Mesothelial cell of epicardium (in vitro differentiated cells): ENCODE data around the gene KPNB1. TPM values are rescaled to one million over a fixed set of nuclear protein-coding genes. Genes with fewer than 3 reads are reported as not detected.

Experiments
- DNase-seq, 2 experiments: peaks; one replicate each; pipeline ENCODE4 v3.0.0; 2021; ENCODE audit warnings: low spot score in 2 of 2; ENCODE audit not compliant: unreplicated experiment in 2 of 2
- H3K27ac Mint-ChIP-seq: 2 replicates; pipeline ENCODE4 v1.8.0; 2021; ENCODE audit warnings: mixed read lengths
- H3K27me3 Mint-ChIP-seq: 2 replicates; pipeline ENCODE4 v1.8.0; 2021; ENCODE audit warnings: low read depth, mixed read lengths
- H3K36me3 Mint-ChIP-seq: 2 replicates; pipeline ENCODE4 v1.8.0; 2021; ENCODE audit warnings: mixed read lengths
- H3K4me1 Mint-ChIP-seq: 2 replicates; pipeline ENCODE4 v1.8.0; 2021; ENCODE audit warnings: mixed read lengths
- H3K4me3 Mint-ChIP-seq: 2 replicates; pipeline ENCODE4 v1.8.0; 2021; ENCODE audit warnings: mild to moderate bottlenecking, moderate library complexity, mixed read lengths
- H3K9me3 Mint-ChIP-seq: 2 replicates; pipeline ENCODE4 v1.8.0; 2021; ENCODE audit warnings: mixed read lengths
- total RNA-seq: library from RNA; stranded (reverse); gene quantifications from 3 replicates; pipeline ENCODE4 v1.2.1, GENCODE V29; 2021
- TF ChIP-seq, protein P1 (sequence below): fragments of 200-600 bp; sonication (generic); IDR thresholded peaks from one replicate; pipeline ENCODE4 v1.5.0; 2021; ENCODE audit warnings: antibody characterized with exemption; ENCODE audit not compliant: unreplicated experiment

KPNB1 gene
- total RNA-seq, 1 donor from 2014 or later = 302 TPM

DNA sequence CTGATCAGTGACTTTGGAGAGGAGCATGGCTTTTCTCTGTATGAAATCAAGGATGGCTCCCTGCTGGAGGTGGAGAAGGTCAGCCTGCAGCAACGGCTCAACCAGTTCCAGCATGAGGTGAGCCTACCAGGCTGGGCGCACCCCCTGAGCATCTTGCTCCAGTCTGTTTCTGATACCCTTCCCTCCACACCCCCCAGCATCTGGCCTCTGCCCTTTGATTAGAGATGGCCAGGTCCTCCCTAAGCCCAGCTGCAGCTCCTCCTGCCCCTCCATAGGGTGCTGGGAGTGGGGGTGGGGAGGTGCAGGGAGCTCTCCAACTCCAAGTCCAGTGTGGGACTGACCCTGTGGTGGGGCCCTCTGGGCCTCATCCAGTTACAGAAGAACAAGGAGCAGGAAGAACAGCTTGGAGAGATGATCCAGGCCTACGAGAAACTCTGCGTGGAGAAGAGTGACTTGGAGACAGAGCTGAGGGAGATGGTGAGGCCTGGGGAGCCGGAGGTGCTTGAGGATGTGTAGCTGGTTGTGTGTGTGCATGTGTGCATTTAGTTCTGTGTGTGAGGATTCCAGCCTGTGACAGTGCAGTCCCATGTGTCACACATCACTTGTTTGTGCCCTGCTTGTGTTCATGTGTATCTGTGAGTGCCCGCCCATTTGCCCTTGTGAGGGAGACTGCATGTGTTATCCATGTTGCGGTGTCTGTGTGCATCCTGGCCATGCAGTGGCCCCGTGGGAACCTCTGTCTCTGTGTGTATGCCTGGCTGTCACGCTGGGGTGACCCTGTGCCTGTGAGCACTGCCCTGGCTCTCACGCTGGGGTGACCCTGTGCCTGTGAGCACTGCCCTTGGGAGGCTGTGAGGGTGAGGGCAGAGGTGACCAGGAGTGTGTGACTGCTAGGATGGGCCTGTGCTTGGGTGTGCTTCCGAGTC lies 47.3 kb downstream of the KPNB1 start:
- Mint-ChIP-seq H3K36me3 (peaks cover 5% of the 10 kb centered on the region), H3K27ac (no peak overlapping the region), H3K9me3 (no peaks in the 10 kb centered on the region), H3K4me1 (peaks cover 25% of the 10 kb centered on the region), H3K4me3 (peak overlapping the region; percentile 78), H3K27me3 (no peaks in the 10 kb centered on the region)
- TF ChIP-seq, protein P1, sequence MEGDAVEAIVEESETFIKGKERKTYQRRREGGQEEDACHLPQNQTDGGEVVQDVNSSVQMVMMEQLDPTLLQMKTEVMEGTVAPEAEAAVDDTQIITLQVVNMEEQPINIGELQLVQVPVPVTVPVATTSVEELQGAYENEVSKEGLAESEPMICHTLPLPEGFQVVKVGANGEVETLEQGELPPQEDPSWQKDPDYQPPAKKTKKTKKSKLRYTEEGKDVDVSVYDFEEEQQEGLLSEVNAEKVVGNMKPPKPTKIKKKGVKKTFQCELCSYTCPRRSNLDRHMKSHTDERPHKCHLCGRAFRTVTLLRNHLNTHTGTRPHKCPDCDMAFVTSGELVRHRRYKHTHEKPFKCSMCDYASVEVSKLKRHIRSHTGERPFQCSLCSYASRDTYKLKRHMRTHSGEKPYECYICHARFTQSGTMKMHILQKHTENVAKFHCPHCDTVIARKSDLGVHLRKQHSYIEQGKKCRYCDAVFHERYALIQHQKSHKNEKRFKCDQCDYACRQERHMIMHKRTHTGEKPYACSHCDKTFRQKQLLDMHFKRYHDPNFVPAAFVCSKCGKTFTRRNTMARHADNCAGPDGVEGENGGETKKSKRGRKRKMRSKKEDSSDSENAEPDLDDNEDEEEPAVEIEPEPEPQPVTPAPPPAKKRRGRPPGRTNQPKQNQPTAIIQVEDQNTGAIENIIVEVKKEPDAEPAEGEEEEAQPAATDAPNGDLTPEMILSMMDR = no peak
- no peak for DNase-seq

DNA sequence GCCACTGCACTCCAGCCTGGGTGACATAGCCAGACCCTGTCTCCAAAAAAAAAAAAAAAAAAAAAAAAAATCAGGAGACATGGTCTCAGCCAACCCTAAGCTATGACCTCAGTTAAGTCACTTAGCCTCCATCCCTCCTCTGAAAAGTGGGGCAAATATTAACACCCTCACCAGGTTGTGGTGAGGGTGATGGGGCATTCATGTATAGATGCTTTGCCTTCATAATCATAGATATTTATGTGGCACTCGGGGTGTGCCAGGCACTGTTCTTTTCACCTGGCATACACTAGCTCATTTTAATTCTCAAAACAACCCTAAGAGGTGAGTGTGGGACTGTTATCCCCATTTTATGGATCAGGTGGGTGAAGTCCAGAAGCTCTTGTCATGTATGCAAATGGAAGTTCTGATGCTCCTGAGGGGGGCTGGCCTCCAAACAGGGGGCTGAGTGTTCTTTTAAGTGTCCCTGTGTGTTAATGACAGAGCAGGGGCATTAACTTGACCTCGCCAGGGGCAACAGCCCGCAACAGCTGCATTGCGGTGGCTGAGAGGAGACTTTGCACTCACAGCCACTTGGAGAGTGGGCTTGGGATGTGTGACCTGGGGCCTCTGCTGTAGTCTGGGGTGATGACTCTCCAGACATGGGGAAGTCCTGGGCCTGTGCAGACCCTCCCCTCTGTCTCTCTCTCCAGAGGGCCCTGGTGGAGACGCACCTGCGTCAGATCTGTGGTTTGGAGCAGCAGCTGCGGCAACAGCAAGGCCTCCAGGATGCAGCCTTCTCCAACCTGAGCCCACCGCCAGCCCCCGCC lies 48.4 kb downstream of the KPNB1 start:
- DNase-seq = no peak
- Mint-ChIP-seq H3K36me3 (peaks cover 5% of the 10 kb centered on the region), H3K27me3 (no peaks in the 10 kb centered on the region), H3K27ac (no peak overlapping the region), H3K4me1 (peaks cover 19% of the 10 kb centered on the region), H3K9me3 (no peaks in the 10 kb centered on the region), H3K4me3 (no peak overlapping the region)
- TF ChIP-seq, protein P1 = no peak

DNA sequence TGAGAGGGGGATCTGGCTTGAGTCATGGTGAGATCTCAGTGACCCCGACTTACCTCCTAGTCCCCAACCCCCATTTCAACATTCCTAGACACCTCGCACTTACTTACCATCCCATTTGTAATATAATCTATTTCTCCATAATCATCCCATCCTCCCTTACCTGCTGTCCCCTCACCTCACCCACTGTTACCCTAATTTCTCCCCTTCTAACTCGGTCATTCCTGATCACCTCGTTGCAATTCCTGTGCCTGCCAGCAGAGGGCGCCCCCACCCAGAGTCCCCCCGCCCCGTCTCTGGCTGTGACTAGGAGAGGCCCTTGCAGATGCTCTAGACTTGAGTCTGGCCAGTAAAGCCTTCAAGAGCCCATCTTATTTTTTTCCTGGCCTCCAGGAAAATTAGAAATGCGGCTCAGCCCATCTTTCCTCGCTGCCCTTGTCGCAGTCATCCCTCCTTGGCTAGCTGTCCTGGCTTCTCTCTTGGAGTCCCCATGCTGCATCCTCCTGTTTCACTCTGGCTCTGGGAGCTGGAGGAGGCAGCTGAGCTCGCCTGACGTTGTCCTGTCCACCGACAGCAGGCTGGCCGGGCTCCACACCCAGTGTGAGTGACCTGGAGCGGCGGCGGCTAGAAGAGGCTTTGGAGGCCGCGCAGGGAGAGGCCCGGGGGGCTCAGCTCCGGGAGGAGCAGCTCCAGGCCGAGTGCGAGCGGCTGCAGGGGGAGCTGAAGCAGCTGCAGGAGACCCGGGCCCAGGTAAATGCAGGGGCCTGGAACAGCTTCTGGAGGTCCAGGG lies 49.2 kb downstream of the KPNB1 start:
- TF ChIP-seq, protein P1 = peak; percentile 99

DNA sequence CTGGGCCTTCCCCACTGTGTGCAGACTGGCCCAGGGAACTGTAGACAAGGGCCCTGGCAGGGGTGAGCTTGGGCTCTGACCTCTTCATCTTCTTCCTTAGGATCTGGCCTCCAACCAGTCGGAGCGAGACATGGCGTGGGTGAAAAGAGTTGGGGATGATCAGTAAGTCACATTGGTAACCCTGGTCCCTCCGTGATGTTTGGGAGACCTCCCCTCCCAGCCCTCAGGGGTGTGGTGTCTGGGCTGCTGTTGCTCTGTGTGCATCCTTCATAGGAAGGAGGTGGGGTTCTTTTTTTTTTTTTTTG lies 49.8 kb downstream of the KPNB1 start:
- TF ChIP-seq, protein P1 = no peak
- Mint-ChIP-seq H3K27ac (no peak overlapping the region), H3K4me3 (no peak overlapping the region), H3K4me1 (peaks cover 13% of the 10 kb centered on the region), H3K27me3 (no peaks in the 10 kb centered on the region), H3K36me3 (peaks cover 5% of the 10 kb centered on the region), H3K9me3 (no peaks in the 10 kb centered on the region)
- DNase-seq = no peak

More for the DNA sequence above, 49.2 kb downstream of the KPNB1 start:
- Mint-ChIP-seq H3K27me3 (no peaks in the 10 kb centered on the region), H3K4me3 (no peak overlapping the region), H3K36me3 (peaks cover 5% of the 10 kb centered on the region), H3K9me3 (no peaks in the 10 kb centered on the region), H3K4me1 (peaks cover 13% of the 10 kb centered on the region), H3K27ac (no peak overlapping the region)
- DNase-seq = peak in 1 of 2 experiments; percentile 79
